NK-92 (cell line): ENCODE measurements around the gene TRMT13.
"Not testable (repeated sequence)": the region's sequence is repeated elsewhere in the genome, so short reads cannot be mapped to it uniquely, and the experiment has no call there.

Experiments used
- DNase-seq: peaks from one replicate; lab custom pipeline; 2025; ENCODE audit not compliant: unreplicated experiment; lab: John Stamatoyannopoulos, UW

Gene TRMT13

GRCh38 chr1:100152271-100152670 lies 19.3 kb downstream of the TRMT13 start:
- DNase-seq, result no peak

- no peak for DNase-seq
These were observed 29.9 kb downstream of the TRMT13 start for GRCh38 chr1:100162881-100163280.

GRCh38 chr1:100164216-100164615 lies 31.3 kb downstream of the TRMT13 start:
- no peak for DNase-seq

- DNase-seq, result no peak
These were observed 31.7 kb downstream of the TRMT13 start for GRCh38 chr1:100164702-100165101.

- DNase-seq, result no peak
These were observed 35.1 kb downstream of the TRMT13 start for GRCh38 chr1:100168051-100168450.

GRCh38 chr1:100177295-100178041 lies 44.5 kb downstream of the TRMT13 start:
- DNase-seq, result no peak

GRCh38 chr1:100178091-100178490 lies 45.1 kb downstream of the TRMT13 start, which contains the start of gene LRRC39:
LRRC39 (minus strand) TSS chr1:100178256; CDS start chr1:100168516, 9,740 bp downstream.
- no peak for DNase-seq

GRCh38 chr1:100183370-100183769 lies 50.4 kb downstream of the TRMT13 start:
- DNase-seq, result no peak

- no peak for DNase-seq
These were observed 51.6 kb downstream of the TRMT13 start for GRCh38 chr1:100184536-100184935.

- DNase-seq, result no peak
These were observed 54.9 kb downstream of the TRMT13 start for GRCh38 chr1:100187912-100188311.

GRCh38 chr1:100188617-100189016 lies 55.7 kb downstream of the TRMT13 start:
- DNase-seq, result no peak

- no peak for DNase-seq
These were observed 65.6 kb downstream of the TRMT13 start for GRCh38 chr1:100198596-100198995.

GRCh38 chr1:100200060-100200459 lies 67.1 kb downstream of the TRMT13 start:
- not testable (repeated sequence) for DNase-seq
